Endothelial cell (in vitro differentiated cells): ENCODE measurements around the gene CPEB1. TPM values are rescaled to one million over a fixed set of nuclear protein-coding genes. Genes with fewer than 3 reads are reported as not detected.

ENCODE experiments used
- DNase-seq: peaks from one replicate; pipeline ENCODE4 v3.0.0; 2021; ENCODE audit warnings: low spot score
- H3K27ac Mint-ChIP-seq: one replicate; pipeline ENCODE4 v1.8.0; 2021; ENCODE audit warnings: mixed read lengths, inconsistent platforms; ENCODE audit not compliant: unreplicated experiment
- H3K27me3 Mint-ChIP-seq: one replicate; pipeline ENCODE4 v1.8.0; 2021; ENCODE audit warnings: mild to moderate bottlenecking, moderate library complexity, mixed read lengths, inconsistent platforms; ENCODE audit not compliant: unreplicated experiment
- H3K36me3 Mint-ChIP-seq: one replicate; pipeline ENCODE4 v1.8.0; 2021; ENCODE audit warnings: mild to moderate bottlenecking, low read depth, mixed read lengths, inconsistent platforms; ENCODE audit not compliant: unreplicated experiment
- H3K4me1 Mint-ChIP-seq: one replicate; pipeline ENCODE4 v1.8.0; 2021; ENCODE audit warnings: mild to moderate bottlenecking, mixed read lengths, inconsistent platforms; ENCODE audit not compliant: unreplicated experiment
- H3K4me3 Mint-ChIP-seq: one replicate; pipeline ENCODE4 v1.8.0; 2021; ENCODE audit warnings: mild to moderate bottlenecking, mixed read lengths, inconsistent platforms; ENCODE audit not compliant: unreplicated experiment
- H3K9me3 Mint-ChIP-seq: one replicate; pipeline ENCODE4 v1.8.0; 2021; ENCODE audit warnings: mixed read lengths, inconsistent platforms; ENCODE audit not compliant: unreplicated experiment
- CTCF ChIP-seq: fragments of 200-600 bp; sonication (generic); IDR thresholded peaks from one replicate; pipeline ENCODE4 v1.5.0; 2021; ENCODE audit warnings: antibody characterized with exemption; ENCODE audit not compliant: unreplicated experiment
- total RNA-seq: library from RNA; stranded (reverse); fragmentation: NEBNext Ultra II Directional; extraction: Animal tissue kit (Norgen Biotek cat#: 25700); gene quantifications from one replicate; pipeline ENCODE4 v1.2.1, GENCODE V29; 2021; ENCODE audit not compliant: unreplicated experiment

The CPEB1 gene
- total RNA-seq, 1 donor from 2014 or later: not detected

DNA sequence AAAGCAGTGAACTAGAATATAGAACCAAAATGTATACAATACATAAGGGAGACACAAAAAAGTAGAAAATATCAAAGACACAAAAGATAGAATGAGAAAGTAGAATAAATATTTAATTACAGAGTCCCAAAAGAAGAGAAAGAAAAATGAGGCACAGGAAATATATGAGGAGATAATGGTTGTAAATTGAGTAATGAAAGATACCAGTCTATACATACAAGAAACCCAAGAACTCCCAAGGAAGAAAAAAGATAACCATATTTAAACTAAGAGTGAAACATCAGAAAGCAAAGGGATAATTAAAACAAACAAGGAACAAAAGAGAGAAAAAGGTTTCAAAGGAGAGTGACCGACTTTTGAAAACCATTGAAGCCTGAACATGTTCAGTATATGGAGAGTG, 47.3 kb downstream of the CPEB1 start:
- no peak overlapping the region for H3K27ac Mint-ChIP-seq
- H3K4me3 Mint-ChIP-seq: no peak overlapping the region
- H3K9me3 Mint-ChIP-seq: no peaks in the 10 kb centered on the region
- H3K27me3 Mint-ChIP-seq: peaks cover 2% of the 10 kb centered on the region
- no peak for DNase-seq
- TF ChIP-seq CTCF: no peak
- H3K4me1 Mint-ChIP-seq: no peaks in the 10 kb centered on the region
- H3K36me3 Mint-ChIP-seq: no peaks in the 10 kb centered on the region

- no peaks in the 10 kb centered on the region for H3K9me3 Mint-ChIP-seq
- H3K27ac Mint-ChIP-seq: no peak overlapping the region
- peaks cover 2% of the 10 kb centered on the region for H3K27me3 Mint-ChIP-seq
- no peaks in the 10 kb centered on the region for H3K36me3 Mint-ChIP-seq
- no peaks in the 10 kb centered on the region for H3K4me1 Mint-ChIP-seq
- DNase-seq: no peak
- no peak for TF ChIP-seq CTCF
- H3K4me3 Mint-ChIP-seq: no peak overlapping the region
These were observed 49.3 kb downstream of the CPEB1 start for GRCh38 chr15:82597815-82598214.

GRCh38 chr15:82595766-82596165, 51.4 kb downstream of the CPEB1 start:
- Mint-ChIP-seq H3K36me3 (no peaks in the 10 kb centered on the region), H3K4me1 (no peaks in the 10 kb centered on the region), H3K27ac (no peak overlapping the region), H3K27me3 (peaks cover 2% of the 10 kb centered on the region), H3K4me3 (no peak overlapping the region), H3K9me3 (no peaks in the 10 kb centered on the region)
- no peak for DNase-seq
- no peak for TF ChIP-seq CTCF

- Mint-ChIP-seq H3K9me3 (no peaks in the 10 kb centered on the region), H3K4me3 (no peak overlapping the region), H3K4me1 (no peaks in the 10 kb centered on the region), H3K36me3 (no peaks in the 10 kb centered on the region), H3K27me3 (peaks cover 2% of the 10 kb centered on the region), H3K27ac (no peak overlapping the region)
- DNase-seq: no peak
- TF ChIP-seq CTCF: no peak
These were observed 52.0 kb downstream of the CPEB1 start for GRCh38 chr15:82595203-82595602.

- H3K36me3 Mint-ChIP-seq: no peaks in the 10 kb centered on the region
- H3K4me3 Mint-ChIP-seq: no peak overlapping the region
- no peaks in the 10 kb centered on the region for H3K4me1 Mint-ChIP-seq
- no peak for DNase-seq
- no peaks in the 10 kb centered on the region for H3K9me3 Mint-ChIP-seq
- no peak overlapping the region for H3K27ac Mint-ChIP-seq
- H3K27me3 Mint-ChIP-seq: peaks cover 4% of the 10 kb centered on the region
- TF ChIP-seq CTCF: no peak
These were observed 59.4 kb downstream of the CPEB1 start for GRCh38 chr15:82587805-82588204.
